ENCODE results near the gene SERPINB5. TPM values are rescaled to one million over a fixed set of nuclear protein-coding genes. Genes with fewer than 3 reads are reported as not detected.

SERPINB5 gene
- total RNA-seq, 1 donor from 2014 or later = not detected

DNA sequence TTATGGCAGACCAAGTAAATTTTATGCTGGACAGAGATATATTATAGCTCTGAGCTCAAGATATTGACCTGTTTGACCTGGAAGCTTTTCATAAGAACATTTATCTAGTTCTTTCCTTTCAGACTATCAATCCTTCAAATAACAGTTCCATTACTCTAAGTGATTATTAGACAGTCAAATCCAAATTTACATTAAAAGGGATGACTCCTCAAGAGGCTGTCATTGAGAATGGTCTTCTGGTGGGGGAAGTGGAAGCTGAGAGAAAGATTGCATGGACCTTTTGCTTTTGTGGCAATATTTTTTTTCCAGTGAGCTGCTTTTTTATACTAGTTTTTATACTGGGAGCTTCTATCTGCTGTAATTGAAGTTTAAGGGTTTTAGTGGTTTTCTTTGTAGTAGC is 50.5 kb downstream of the SERPINB5 start:
- H3K4me1 Mint-ChIP-seq = peaks cover 7% of the 10 kb centered on the region
- no peaks in the 10 kb centered on the region for H3K27me3 Mint-ChIP-seq (ENCODE audit: insufficient read depth, low read depth)
- DNase-seq (ENCODE audit: low spot score) = no peak

DNA sequence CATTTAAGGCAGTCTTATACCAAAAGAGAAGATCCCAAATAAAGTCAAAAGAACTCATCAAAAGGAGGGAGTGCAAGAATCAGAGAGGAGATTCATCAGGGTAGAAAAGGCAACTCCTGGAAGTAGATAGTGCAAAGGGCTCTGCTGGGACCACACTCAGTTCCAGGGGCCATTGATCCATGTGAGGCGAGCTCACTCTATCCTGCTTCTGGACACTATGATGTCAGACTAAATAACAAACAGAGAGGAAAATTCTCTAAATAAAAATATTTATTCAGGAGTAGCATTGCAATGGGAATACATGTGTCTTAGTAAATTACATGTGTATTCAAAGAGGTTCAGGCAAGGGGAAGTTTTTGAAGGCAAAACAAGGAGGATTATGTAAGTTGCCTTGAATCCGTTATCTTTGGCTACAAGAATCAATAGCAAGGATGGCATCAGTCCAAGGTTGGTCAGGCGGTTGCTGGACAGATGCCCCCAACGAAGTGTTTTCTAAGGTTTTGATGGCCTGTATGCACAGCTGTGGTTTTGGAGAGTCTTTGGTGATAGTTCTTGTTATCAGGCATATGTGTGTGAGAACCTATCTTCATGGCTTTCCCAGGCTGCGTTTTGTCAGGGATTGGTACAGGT is 52.2 kb downstream of the SERPINB5 start:
- Mint-ChIP-seq H3K4me3 (no peak overlapping the region), H3K9me3 (no peaks in the 10 kb centered on the region), H3K27ac (no peak overlapping the region), H3K36me3 (no peaks in the 10 kb centered on the region), H3K27me3 (ENCODE audit: insufficient read depth, low read depth) (no peaks in the 10 kb centered on the region), H3K4me1 (no peaks in the 10 kb centered on the region)
- no peaks in the 10 kb centered on the region for H3K79me2 ChIP-seq (ENCODE audit: low read depth)
- H3K27ac ChIP-seq = no peak overlapping the region
- H3K4me1 ChIP-seq = no peaks in the 10 kb centered on the region
- no peak for TF ChIP-seq EZH2 (IDR thresholded peaks at IDR 0.05)
- no peak for TF ChIP-seq EZH2phosphoT487 (IDR thresholded peaks at IDR 0.05)
- TF ChIP-seq, protein P1, sequence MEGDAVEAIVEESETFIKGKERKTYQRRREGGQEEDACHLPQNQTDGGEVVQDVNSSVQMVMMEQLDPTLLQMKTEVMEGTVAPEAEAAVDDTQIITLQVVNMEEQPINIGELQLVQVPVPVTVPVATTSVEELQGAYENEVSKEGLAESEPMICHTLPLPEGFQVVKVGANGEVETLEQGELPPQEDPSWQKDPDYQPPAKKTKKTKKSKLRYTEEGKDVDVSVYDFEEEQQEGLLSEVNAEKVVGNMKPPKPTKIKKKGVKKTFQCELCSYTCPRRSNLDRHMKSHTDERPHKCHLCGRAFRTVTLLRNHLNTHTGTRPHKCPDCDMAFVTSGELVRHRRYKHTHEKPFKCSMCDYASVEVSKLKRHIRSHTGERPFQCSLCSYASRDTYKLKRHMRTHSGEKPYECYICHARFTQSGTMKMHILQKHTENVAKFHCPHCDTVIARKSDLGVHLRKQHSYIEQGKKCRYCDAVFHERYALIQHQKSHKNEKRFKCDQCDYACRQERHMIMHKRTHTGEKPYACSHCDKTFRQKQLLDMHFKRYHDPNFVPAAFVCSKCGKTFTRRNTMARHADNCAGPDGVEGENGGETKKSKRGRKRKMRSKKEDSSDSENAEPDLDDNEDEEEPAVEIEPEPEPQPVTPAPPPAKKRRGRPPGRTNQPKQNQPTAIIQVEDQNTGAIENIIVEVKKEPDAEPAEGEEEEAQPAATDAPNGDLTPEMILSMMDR (IDR thresholded peaks at IDR 0.05) = no peak
- no peak overlapping the region for H3K4me3 ChIP-seq
- H3K9me3 ChIP-seq (ENCODE audit: low read depth) = no peaks in the 10 kb centered on the region
- no peak for DNase-seq (ENCODE audit: low spot score)
- H3K4me2 ChIP-seq = no peak overlapping the region
- H3K27me3 ChIP-seq = no peaks in the 10 kb centered on the region
- no peaks in the 10 kb centered on the region for H4K20me1 ChIP-seq (ENCODE audit: low read depth)
- no peak overlapping the region for H2AFZ ChIP-seq (replicated peaks)
- H3K36me3 ChIP-seq = no peaks in the 10 kb centered on the region
- H3K9ac ChIP-seq = no peak overlapping the region
- no peaks in the 10 kb centered on the region for H3F3A ChIP-seq (ENCODE audit: low read depth)

More for the DNA sequence above, 50.5 kb downstream of the SERPINB5 start:
- H3F3A ChIP-seq (ENCODE audit: low read depth) = no peaks in the 10 kb centered on the region
- TF ChIP-seq EZH2 (IDR thresholded peaks at IDR 0.05) (no peak), EZH2phosphoT487 (IDR thresholded peaks at IDR 0.05) (no peak)
- TF ChIP-seq, protein P1 (IDR thresholded peaks at IDR 0.05) = no peak
- H3K4me3 ChIP-seq = no peak overlapping the region
- no peaks in the 10 kb centered on the region for H3K9me3 ChIP-seq (ENCODE audit: low read depth)
- no peak overlapping the region for H3K4me3 Mint-ChIP-seq
- H3K27ac ChIP-seq = no peak overlapping the region
- no peak overlapping the region for H3K4me2 ChIP-seq
- no peak overlapping the region for H3K27ac Mint-ChIP-seq
- no peaks in the 10 kb centered on the region for H3K4me1 ChIP-seq
- no peak overlapping the region for H2AFZ ChIP-seq (replicated peaks)
- no peaks in the 10 kb centered on the region for H3K36me3 ChIP-seq
- H3K9me3 Mint-ChIP-seq = no peaks in the 10 kb centered on the region
- H3K79me2 ChIP-seq (ENCODE audit: low read depth) = no peaks in the 10 kb centered on the region
- H3K27me3 ChIP-seq = no peaks in the 10 kb centered on the region
- H3K36me3 Mint-ChIP-seq = no peaks in the 10 kb centered on the region
- no peak overlapping the region for H3K9ac ChIP-seq
- no peaks in the 10 kb centered on the region for H4K20me1 ChIP-seq (ENCODE audit: low read depth)

DNA sequence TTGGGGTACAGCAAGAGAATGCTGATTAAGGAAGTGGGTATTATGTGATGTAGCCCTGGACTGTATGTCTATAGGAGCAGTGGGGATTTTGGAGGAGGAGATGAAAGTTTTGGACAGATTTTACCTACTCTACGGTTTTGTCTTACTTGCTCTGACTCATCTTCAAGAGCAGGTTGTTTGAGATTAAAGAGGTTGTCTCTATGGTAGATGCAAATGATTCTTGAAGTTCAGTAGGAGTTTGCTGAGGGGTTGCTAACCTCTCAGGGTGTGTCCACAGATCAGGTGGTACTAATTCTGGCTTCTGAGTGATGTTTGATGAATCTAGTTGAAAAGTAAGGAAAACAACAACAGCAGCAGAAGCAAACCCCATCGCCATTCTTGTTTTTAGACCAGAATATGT is 55.7 kb downstream of the SERPINB5 start:
- Histone ChIP-seq H2AFZ (replicated peaks) (no peak overlapping the region), H3K4me1 (no peaks in the 10 kb centered on the region), H3F3A (ENCODE audit: low read depth) (no peaks in the 10 kb centered on the region), H4K20me1 (ENCODE audit: low read depth) (no peaks in the 10 kb centered on the region), H3K9me3 (ENCODE audit: low read depth) (no peaks in the 10 kb centered on the region), H3K36me3 (no peaks in the 10 kb centered on the region), H3K27me3 (no peaks in the 10 kb centered on the region), H3K4me2 (no peak overlapping the region), H3K79me2 (ENCODE audit: low read depth) (no peaks in the 10 kb centered on the region), H3K9ac (no peak overlapping the region), H3K27ac (no peak overlapping the region), H3K4me3 (no peak overlapping the region)
- DNase-seq (ENCODE audit: low spot score) = no peak
- no peaks in the 10 kb centered on the region for H3K36me3 Mint-ChIP-seq
- TF ChIP-seq EZH2phosphoT487 (IDR thresholded peaks at IDR 0.05) = no peak
- TF ChIP-seq, protein P1 (IDR thresholded peaks at IDR 0.05) = no peak
- TF ChIP-seq EZH2 (IDR thresholded peaks at IDR 0.05) = no peak
- no peaks in the 10 kb centered on the region for H3K27me3 Mint-ChIP-seq (ENCODE audit: insufficient read depth, low read depth)
- H3K9me3 Mint-ChIP-seq = peaks cover 4% of the 10 kb centered on the region
- no peak overlapping the region for H3K27ac Mint-ChIP-seq
- H3K4me3 Mint-ChIP-seq = no peak overlapping the region
- no peaks in the 10 kb centered on the region for H3K4me1 Mint-ChIP-seq

Measured in neural progenitor cell (in vitro differentiated cells).